Measurements from ENCODE around the gene ROBO3.

The ROBO3 gene

GRCh38 chr11:124865181-124865901 lies at the start of gene ROBO3:
ROBO3 (plus strand) TSS chr11:124865432; CDS start chr11:124865578, 146 bp downstream.
- DNase-seq (no peak), ATAC-seq (ENCODE audit: insufficient read depth, low read depth) (no peak)
- TF ChIP-seq EZH2 (IDR thresholded peaks at IDR 0.05; ENCODE audit: borderline replicate concordance, low read depth, low read length, severe bottlenecking): no peak
- TF ChIP-seq CTCF (IDR thresholded peaks at IDR 0.05; ENCODE audit: borderline replicate concordance, extremely low read depth, low read length, poor library complexity, severe bottlenecking): no peak
- Histone ChIP-seq H2AFZ (ENCODE audit: low read depth, low read length) (no peak within 1 kb of the TSS), H3K4me2 (ENCODE audit: insufficient read depth, low read length) (no peak within 1 kb of the TSS), H4K20me1 (ENCODE audit: insufficient read depth, low read length) (no peaks in the 10 kb centered on the region), H3K27me3 (ENCODE audit: insufficient read depth, low read length, poor library complexity) (peaks cover 2% of the 10 kb centered on the region), H3K36me3 (ENCODE audit: insufficient read depth, low read length) (no peaks in the 10 kb centered on the region), H3K79me2 (ENCODE audit: insufficient read depth, low read length) (no peaks in the 10 kb centered on the region), H3K4me3 (ENCODE audit: low read depth in 1 of 2, low read length in 2 of 2) (no peak within 1 kb of the TSS), H3K9me3 (ENCODE audit: insufficient read depth, low read length, severe bottlenecking) (no peaks in the 10 kb centered on the region), H3K9ac (ENCODE audit: low read depth, low read length) (no peak within 1 kb of the TSS), H3K27ac (ENCODE audit: low read length) (no peak within 1 kb of the TSS), H3K4me1 (ENCODE audit: insufficient read depth, low read length) (no peaks in the 10 kb centered on the region)

GRCh38 chr11:124817036-124817435 lies 48.2 kb upstream of the ROBO3 start:
- Histone ChIP-seq H3K27me3 (ENCODE audit: insufficient read depth, low read length, poor library complexity) (peaks cover 15% of the 10 kb centered on the region), H3K9me3 (ENCODE audit: insufficient read depth, low read length, severe bottlenecking) (no peaks in the 10 kb centered on the region), H3K79me2 (ENCODE audit: insufficient read depth, low read length) (no peaks in the 10 kb centered on the region), H3K4me3 (ENCODE audit: low read depth in 1 of 2, low read length in 2 of 2) (no peak overlapping the region), H3K36me3 (ENCODE audit: insufficient read depth, low read length) (no peaks in the 10 kb centered on the region), H3K4me1 (ENCODE audit: insufficient read depth, low read length) (no peaks in the 10 kb centered on the region), H3K9ac (ENCODE audit: low read depth, low read length) (no peak overlapping the region), H3K4me2 (ENCODE audit: insufficient read depth, low read length) (no peak overlapping the region), H4K20me1 (ENCODE audit: insufficient read depth, low read length) (no peaks in the 10 kb centered on the region), H3K27ac (ENCODE audit: low read length) (no peak overlapping the region), H2AFZ (ENCODE audit: low read depth, low read length) (no peak overlapping the region)
- ATAC-seq (ENCODE audit: insufficient read depth, low read depth) (no peak), DNase-seq (no peak)
- TF ChIP-seq EZH2 (IDR thresholded peaks at IDR 0.05; ENCODE audit: borderline replicate concordance, low read depth, low read length, severe bottlenecking) (no peak), CTCF (IDR thresholded peaks at IDR 0.05; ENCODE audit: borderline replicate concordance, extremely low read depth, low read length, poor library complexity, severe bottlenecking) (no peak)

GRCh38 chr11:124821995-124822730 lies 43.1 kb upstream of the ROBO3 start:
- Histone ChIP-seq H3K4me1 (ENCODE audit: insufficient read depth, low read length) (no peaks in the 10 kb centered on the region), H3K9me3 (ENCODE audit: insufficient read depth, low read length, severe bottlenecking) (no peaks in the 10 kb centered on the region), H3K36me3 (ENCODE audit: insufficient read depth, low read length) (no peaks in the 10 kb centered on the region), H3K27me3 (ENCODE audit: insufficient read depth, low read length, poor library complexity) (peaks cover 29% of the 10 kb centered on the region), H3K79me2 (ENCODE audit: insufficient read depth, low read length) (no peaks in the 10 kb centered on the region), H3K4me2 (ENCODE audit: insufficient read depth, low read length) (no peak overlapping the region), H3K4me3 (ENCODE audit: low read depth in 1 of 2, low read length in 2 of 2) (no peak overlapping the region), H3K9ac (ENCODE audit: low read depth, low read length) (no peak overlapping the region), H4K20me1 (ENCODE audit: insufficient read depth, low read length) (no peaks in the 10 kb centered on the region), H3K27ac (ENCODE audit: low read length) (no peak overlapping the region), H2AFZ (ENCODE audit: low read depth, low read length) (no peak overlapping the region)
- ATAC-seq (ENCODE audit: insufficient read depth, low read depth) (no peak), DNase-seq (no peak)
- no peak for TF ChIP-seq EZH2 (IDR thresholded peaks at IDR 0.05; ENCODE audit: borderline replicate concordance, low read depth, low read length, severe bottlenecking)
- TF ChIP-seq CTCF (IDR thresholded peaks at IDR 0.05; ENCODE audit: borderline replicate concordance, extremely low read depth, low read length, poor library complexity, severe bottlenecking): no peak

Measured in DND-41 (cell line).